GM18868 (cell line): ENCODE measurements around the gene DSG2.
"Not testable (repeated sequence)": the region's sequence is repeated elsewhere in the genome, so short reads cannot be mapped to it uniquely, and the experiment has no call there.

Experiments
- ATAC-seq: cut with Tn5 transposase; IDR thresholded peaks from one replicate; pipeline ENCODE4 v1.9.1; 2021; ENCODE audit warnings: mild to moderate bottlenecking, moderate library complexity; ENCODE audit not compliant: unreplicated experiment

Gene DSG2

GRCh38 chr18:31500051-31500688 is 2.2 kb downstream of the DSG2 start:
- peak; percentile 83 for ATAC-seq

DNA sequence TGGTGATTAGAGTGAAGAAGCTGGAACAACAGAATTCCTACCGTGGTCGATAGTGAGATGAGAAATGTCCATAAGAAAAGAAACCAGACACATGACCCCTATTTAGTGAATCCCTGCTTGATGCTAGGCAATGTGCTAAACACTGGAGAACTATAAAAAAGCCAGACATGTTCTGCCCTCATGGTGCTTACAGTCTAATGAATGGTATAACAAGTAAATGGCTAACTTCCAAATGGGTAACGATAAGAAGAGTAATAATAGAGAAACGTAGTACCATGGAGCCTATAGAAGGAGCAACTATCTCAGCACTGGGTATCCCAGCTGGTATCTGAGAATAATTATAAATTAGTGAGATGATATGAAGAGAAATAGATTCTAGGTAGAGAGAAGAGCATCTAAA is 5.0 kb downstream of the DSG2 start:
- ATAC-seq: no peak

DNA sequence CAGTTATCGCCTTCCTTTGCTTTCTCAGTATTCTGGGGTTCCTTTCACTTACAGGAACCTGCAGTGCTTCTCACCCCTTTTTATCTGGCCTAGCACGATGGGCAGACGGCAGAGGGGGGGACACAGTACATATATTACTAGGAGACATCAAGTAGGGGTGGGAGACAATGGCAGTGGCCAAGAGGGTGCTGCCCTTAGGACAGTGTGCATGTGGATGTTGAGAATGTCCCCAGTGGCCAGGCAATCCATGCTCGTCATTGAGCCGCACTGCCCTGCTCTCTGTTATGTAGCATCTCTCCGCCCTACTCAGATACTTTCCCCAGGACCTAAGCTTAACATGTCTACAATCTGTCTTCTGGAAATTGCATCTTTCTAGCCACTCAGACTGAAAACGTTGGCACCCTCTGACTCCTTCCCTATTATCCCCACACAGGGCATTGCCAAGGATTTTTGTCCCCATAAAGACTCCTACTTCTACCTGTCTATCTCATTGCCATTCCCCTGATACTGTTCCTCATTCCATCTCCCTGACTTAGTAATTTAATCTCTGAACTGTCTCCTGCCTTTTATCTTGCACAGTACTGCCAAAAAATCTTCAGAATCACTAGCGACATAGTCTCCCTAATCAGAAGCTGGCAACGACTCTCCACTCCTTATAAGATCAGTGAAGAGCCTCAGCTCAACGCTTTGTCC is 6.6 kb downstream of the DSG2 start:
- no peak for ATAC-seq

- ATAC-seq: no peak
These were observed 7.2 kb downstream of the DSG2 start for GRCh38 chr18:31505156-31505555.

DNA sequence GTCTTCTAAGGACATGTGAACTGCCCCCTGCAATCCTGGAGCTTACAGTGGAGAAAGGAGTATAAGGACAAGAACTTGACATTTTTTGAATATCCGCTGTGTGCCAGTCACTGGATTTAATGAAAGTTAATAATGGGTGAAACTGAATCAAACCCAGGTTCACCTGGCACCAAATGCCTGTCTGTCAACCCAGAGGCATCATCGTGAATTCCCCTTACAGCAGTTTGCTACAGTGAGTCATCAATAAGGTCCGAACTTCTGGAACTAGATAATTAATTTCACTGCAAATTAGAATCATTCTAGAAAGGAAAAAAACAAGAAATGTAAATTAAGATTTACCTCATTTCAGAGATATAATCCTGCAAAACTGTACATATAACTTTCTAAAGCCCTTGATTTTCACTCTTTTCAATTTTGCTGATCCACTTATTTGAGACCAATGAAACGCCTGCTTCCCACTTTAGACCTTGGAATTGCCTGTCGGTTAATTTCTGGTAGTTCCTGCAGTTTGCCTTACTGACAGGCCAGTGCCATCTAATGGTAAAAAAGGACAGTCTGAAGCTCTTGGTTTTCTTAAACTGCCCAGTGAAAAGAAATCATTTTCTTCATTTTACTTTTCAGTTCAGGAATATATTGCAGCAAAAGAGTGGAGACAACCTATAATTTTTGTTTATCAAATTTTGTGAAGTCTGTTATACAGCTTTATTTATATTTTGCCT is 8.2 kb downstream of the DSG2 start:
- ATAC-seq: no peak

DNA sequence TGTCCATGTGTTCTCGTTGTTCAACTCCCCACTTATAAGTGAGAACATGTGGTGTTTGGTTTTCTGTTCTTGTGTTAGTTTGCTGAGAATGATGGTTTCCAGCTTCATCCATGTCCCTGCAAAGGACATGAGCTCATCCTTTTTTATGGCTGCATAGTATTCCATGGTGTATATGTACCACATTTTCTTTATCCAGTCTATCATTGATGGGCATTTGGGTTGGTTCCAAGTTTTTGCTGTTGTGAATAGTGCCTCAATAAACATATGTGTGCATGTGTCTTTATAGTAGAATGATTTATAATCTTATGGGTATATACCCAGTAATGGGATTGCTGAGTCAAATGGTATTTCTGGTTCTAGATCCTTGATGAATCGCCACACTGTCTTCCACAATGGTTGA is 9.1 kb downstream of the DSG2 start:
- not testable (repeated sequence) for ATAC-seq

- no peak for ATAC-seq
These were observed 10.8 kb downstream of the DSG2 start for GRCh38 chr18:31508781-31509180.

DNA sequence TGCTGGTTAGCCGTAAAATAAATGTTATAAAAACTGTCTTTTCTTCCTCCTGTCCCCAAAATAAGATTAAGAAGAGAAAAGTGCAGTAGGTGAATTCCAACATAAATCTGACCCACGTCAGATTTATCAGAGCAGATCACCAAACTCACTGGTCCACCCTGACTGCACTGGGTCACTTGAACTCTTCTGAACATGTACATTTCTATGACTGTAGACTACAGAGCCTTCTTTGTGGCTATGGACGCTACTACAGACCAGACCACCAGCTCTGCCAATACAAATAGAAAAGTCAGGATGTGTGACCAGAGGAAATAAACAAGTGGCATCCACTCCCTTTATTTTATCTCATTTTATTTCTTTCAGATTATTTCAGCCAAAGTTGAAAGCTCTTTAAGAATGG is 11.6 kb downstream of the DSG2 start:
- ATAC-seq: no peak

DNA sequence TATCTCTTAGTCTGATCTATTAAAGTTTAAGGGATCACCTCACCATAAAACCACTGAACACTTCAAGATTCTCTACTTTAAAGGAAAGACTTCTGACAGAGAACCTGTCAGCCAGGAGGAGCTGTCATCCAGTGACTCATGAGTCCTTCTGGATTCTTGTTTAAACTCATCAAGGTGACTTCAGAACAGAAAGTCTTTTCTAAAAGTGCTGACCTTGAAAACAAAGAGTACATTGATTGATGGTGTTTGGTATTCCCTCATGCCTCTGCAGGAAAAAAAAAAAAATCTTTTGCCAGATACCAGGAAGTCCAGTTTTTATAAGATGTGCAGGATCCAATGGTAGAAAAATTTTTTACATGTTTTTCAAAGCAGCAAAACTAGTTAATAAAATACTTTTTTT is 12.3 kb downstream of the DSG2 start:
- peak; percentile 36 for ATAC-seq

DNA sequence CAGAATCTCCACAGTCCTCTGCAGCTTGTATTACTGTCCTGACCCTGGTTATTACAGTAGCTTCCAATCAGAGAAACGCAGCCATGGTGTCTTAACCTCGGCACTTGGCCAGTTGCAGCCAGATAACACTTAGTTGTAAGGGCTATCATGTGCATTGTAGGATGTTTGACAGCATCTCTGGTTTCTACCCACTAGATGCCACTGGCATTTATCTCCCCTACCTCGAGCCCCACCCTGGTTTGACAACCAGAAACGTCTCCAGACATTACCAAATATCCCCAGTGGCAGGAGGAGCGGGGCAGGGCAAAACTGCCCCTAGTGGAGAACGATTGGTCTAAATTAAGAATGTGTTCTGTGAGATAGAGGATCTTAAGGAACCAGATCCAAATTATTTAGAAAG is 13.1 kb downstream of the DSG2 start:
- ATAC-seq: peak; percentile 38

DNA sequence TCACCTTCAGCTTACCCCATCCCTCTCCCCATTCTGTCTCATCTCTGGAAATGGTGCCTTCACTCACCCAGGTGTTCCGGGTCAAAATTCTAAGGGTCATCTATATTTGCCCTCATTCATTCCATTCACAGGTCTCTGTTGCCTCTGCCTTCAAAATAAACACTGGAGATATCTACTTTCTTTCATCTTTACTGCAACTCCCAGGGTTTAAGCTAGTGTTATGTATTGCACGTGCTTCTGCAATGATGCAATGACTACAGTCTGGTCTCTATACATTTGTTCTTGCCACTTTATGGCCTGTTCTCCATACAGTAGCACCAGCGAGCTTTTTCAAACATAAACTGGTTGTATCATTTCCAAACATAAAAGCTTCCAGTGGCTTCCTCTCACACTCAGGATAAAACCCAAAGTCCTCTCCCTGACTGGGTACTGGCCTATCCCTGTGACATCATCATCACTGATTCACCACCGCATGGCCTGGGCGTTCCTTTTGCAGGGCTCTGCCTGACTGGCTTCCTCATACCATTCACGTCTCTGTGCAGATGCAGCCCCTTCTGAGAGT is 14.3 kb downstream of the DSG2 start:
- ATAC-seq: no peak

GRCh38 chr18:31513189-31513935 is 15.4 kb downstream of the DSG2 start:
- ATAC-seq: no peak

DNA sequence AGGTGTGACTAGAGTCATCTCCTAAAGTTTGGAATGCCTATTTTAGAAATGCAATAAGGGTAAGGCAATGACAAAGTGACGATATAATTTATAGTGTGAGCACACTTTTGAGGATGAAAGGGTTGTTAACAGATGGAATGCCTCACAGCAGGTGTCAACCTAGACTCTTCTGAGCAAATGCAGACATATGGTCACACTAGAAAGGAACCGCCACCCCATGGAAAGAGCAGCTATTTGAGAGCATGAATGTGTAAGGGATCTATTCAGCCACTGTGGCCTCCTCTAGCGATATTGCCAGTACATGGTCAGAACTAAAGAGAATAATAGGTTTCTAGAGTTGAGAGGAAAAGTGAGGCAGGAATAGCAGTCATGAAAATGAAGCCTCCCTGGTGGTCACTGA is 18.5 kb downstream of the DSG2 start:
- no peak for ATAC-seq

GRCh38 chr18:31526374-31526773 is 28.4 kb downstream of the DSG2 start:
- no peak for ATAC-seq

GRCh38 chr18:31533236-31533635 is 35.3 kb downstream of the DSG2 start:
- no peak for ATAC-seq

DNA sequence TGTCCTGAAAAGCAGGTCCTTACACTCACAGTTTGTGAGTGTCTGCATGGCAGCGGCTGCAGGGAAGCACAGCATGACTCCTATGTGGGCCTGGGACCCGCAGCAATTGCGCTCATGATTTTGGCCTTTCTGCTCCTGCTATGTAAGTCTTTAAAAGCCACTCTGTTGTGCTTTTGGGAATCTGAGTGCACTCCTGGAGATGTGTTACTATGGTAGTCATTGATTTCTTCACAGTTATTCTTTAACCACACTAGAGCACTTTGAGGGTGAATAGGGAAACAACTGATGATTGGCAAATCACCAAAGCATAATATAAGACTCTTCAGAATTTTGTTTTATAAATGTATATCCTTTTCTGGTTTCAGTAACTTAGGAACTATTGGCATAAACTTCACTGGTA is 40.9 kb downstream of the DSG2 start:
- ATAC-seq: no peak

DNA sequence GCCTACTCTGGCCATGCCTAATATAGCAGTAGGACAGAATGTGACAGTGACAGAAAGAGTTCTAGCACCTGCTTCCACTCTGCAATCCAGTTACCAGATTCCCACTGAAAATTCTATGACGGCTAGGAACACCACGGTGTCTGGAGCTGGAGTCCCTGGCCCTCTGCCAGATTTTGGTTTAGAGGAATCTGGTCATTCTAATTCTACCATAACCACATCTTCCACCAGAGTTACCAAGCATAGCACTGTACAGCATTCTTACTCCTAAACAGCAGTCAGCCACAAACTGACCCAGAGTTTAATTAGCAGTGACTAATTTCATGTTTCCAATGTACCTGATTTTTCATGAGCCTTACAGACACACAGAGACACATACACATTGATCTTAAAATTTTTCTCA is 48.5 kb downstream of the DSG2 start:
- ATAC-seq: no peak

GRCh38 chr18:31548853-31549252 is 50.9 kb downstream of the DSG2 start:
- ATAC-seq: no peak

DNA sequence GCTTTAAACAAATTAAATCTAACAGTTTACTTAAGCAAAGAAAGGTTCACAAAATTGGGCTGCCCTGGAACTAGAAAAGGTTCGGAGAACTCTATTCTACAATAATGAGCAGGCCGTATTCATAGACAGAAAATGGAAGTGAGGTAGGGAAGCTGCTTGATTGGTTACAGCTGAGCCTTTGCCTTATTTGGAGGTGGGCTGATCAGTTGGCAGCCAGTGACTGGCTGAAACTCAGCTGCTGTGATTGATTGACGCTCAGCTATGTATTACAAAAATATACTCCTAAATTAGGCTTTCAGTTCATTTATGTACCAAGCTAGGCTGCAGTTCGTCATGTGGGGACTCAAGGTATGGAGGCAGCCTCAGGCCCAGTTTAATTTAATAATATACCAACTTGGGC is 51.4 kb downstream of the DSG2 start:
- ATAC-seq: no peak

- ATAC-seq: no peak
These were observed 53.9 kb downstream of the DSG2 start for GRCh38 chr18:31551883-31552282.

DNA sequence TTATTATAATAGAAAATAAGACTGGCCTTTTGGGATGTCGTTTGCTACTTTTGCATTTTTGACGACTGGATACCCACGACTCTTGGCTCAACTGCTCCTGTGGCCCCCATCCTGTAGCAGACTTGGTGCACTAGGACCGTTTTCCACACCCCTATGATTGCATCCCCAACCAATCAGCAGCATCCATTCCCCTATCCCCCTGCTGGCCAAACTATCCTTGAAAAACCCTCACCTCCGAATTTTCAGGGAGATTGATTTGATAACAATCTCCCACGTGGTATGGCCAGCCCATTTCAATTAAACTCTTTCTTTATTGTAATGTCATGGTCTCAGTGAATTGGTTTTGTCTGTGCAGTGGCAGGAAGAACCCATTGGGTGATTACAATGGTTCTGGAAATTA is 55.8 kb downstream of the DSG2 start:
- no peak for ATAC-seq
